MM.1S (cell line): Measurements from ENCODE around the gene LRRC4C.

Experiments
- DNase-seq: peaks from one replicate; pipeline ENCODE4 v3.0.0-alpha.2; 2015
- H2AFZ ChIP-seq: fragments of 300-600 bp; sonication (generic); 2 replicates; pipeline ENCODE4 v1.6.0; 2016; ENCODE audit warnings: antibody characterized with exemption, low read length
- H3F3A ChIP-seq: fragments of 300-600 bp; sonication (generic); 2 replicates; pipeline ENCODE4 v1.6.1; 2016; ENCODE audit warnings: mild to moderate bottlenecking, antibody characterized with exemption, low read length, moderate library complexity, mixed read lengths; ENCODE audit not compliant: insufficient read depth
- H3K27ac ChIP-seq: fragments of 300-600 bp; sonication (generic); 2 replicates; pipeline ENCODE4 v1.5.1; 2016; ENCODE audit warnings: mild to moderate bottlenecking, low read length
- H3K27me3 ChIP-seq: fragments of 300-600 bp; sonication (generic); replicated peaks from 2 replicates; pipeline ENCODE4 v1.6.0; 2016; ENCODE audit warnings: low read length; ENCODE audit not compliant: insufficient read depth
- H3K36me3 ChIP-seq: fragments of 300-600 bp; sonication (generic); replicated peaks from 2 replicates; pipeline ENCODE4 v1.6.1; 2016; ENCODE audit warnings: mild to moderate bottlenecking, low read length, mixed read lengths; ENCODE audit not compliant: insufficient read depth
- H3K4me1 ChIP-seq: fragments of 300-600 bp; sonication (generic); 2 replicates; pipeline ENCODE4 v1.6.1; 2016; ENCODE audit warnings: low read length, mixed read lengths
- H3K4me2 ChIP-seq: fragments of 300-600 bp; sonication (generic); 2 replicates; pipeline ENCODE4 v1.6.0; 2016; ENCODE audit warnings: low read depth, low read length
- H3K4me3 ChIP-seq: fragments of 300-600 bp; sonication (generic); 2 replicates; pipeline ENCODE4 v1.5.1; 2016; ENCODE audit warnings: low read length, mixed read lengths
- H3K79me2 ChIP-seq: fragments of 300-600 bp; sonication (generic); 2 replicates; pipeline ENCODE4 v1.6.1; 2016; ENCODE audit warnings: mixed run types, low read length, mixed read lengths
- H3K9ac ChIP-seq: fragments of 300-600 bp; sonication (generic); 2 replicates; pipeline ENCODE4 v1.6.1; 2016; ENCODE audit warnings: low read length, mixed read lengths
- H3K9me2 ChIP-seq: fragments of 300-600 bp; sonication (generic); replicated peaks from 2 replicates; pipeline ENCODE4 v1.6.1; 2016; ENCODE audit warnings: mild to moderate bottlenecking, low read length, mixed read lengths; ENCODE audit not compliant: insufficient read depth
- H3K9me3 ChIP-seq: fragments of 300-600 bp; sonication (generic); replicated peaks from 2 replicates; pipeline ENCODE4 v1.6.1; 2016; ENCODE audit warnings: mild to moderate bottlenecking, low read length, mixed read lengths; ENCODE audit not compliant: insufficient read depth
- H4K20me1 ChIP-seq: fragments of 300-600 bp; sonication (generic); 2 replicates; pipeline ENCODE4 v1.6.1; 2016; ENCODE audit warnings: mild to moderate bottlenecking, low read length, moderate library complexity, mixed read lengths; ENCODE audit not compliant: insufficient read depth
- CTCF ChIP-seq: fragments of 300-600 bp; sonication (generic); IDR thresholded peaks from 2 replicates; pipeline ENCODE4 v1.5.1; 2016; ENCODE audit warnings: antibody characterized with exemption, low read length, mixed read lengths
- EZH2 ChIP-seq: fragments of 300-600 bp; sonication (generic); optimal IDR thresholded peaks from 2 replicates; pipeline ENCODE3; 2017; ENCODE audit warnings: low read depth, mild to moderate bottlenecking, antibody characterized with exemption, low read length, mixed read lengths
- EZH2phosphoT487 ChIP-seq: fragments of 300-600 bp; sonication (generic); IDR thresholded peaks from 2 replicates; pipeline ENCODE4 v1.6.1; 2018; ENCODE audit warnings: antibody characterized with exemption, low read length

LRRC4C gene

DNA sequence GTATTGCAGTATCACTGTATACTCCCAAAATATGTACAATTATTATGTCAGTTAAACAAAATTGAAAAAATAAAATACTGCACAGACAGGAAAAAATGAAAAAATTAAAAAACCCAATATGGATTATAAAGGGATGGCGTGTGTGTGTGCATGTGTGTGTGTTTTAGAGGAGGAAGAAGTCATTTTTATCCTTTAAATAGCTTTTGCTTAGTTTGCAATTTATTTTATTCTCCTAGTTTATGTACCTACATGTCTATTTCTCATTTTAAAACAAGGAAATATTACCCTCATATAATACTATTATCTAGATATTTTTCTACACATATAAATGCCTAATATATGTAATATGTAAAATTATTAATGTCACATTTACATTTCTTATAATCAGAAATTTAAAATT lies 1144.3 kb downstream of the LRRC4C start:
- Histone ChIP-seq H3K27me3 (no peaks in the 10 kb centered on the region), H3K36me3 (no peaks in the 10 kb centered on the region), H3K4me3 (no peak overlapping the region), H3K9me2 (no peaks in the 10 kb centered on the region), H3K27ac (no peak overlapping the region), H3K9me3 (no peaks in the 10 kb centered on the region), H3K9ac (no peak overlapping the region), H3K4me1 (no peaks in the 10 kb centered on the region), H4K20me1 (no peaks in the 10 kb centered on the region), H3K4me2 (no peak overlapping the region), H3K79me2 (no peaks in the 10 kb centered on the region), H3F3A (no peaks in the 10 kb centered on the region), H2AFZ (no peak overlapping the region)
- no peak for TF ChIP-seq EZH2phosphoT487
- TF ChIP-seq CTCF = no peak
- TF ChIP-seq EZH2 = no peak
- no peak for DNase-seq

GRCh38 chr11:40314327-40314726 lies 1145.1 kb downstream of the LRRC4C start:
- Histone ChIP-seq H4K20me1 (no peaks in the 10 kb centered on the region), H3K27ac (no peak overlapping the region), H3K4me3 (no peak overlapping the region), H3K9me2 (no peaks in the 10 kb centered on the region), H3K27me3 (no peaks in the 10 kb centered on the region), H3K79me2 (no peaks in the 10 kb centered on the region), H3K9me3 (no peaks in the 10 kb centered on the region), H2AFZ (no peak overlapping the region), H3K4me2 (no peak overlapping the region), H3K36me3 (no peaks in the 10 kb centered on the region), H3K9ac (no peak overlapping the region), H3F3A (no peaks in the 10 kb centered on the region), H3K4me1 (no peaks in the 10 kb centered on the region)
- TF ChIP-seq CTCF = no peak
- TF ChIP-seq EZH2 = no peak
- no peak for TF ChIP-seq EZH2phosphoT487
- no peak for DNase-seq

- no peak overlapping the region for H2AFZ ChIP-seq
- H3K36me3 ChIP-seq = no peaks in the 10 kb centered on the region
- no peaks in the 10 kb centered on the region for H3F3A ChIP-seq
- H4K20me1 ChIP-seq = no peaks in the 10 kb centered on the region
- H3K27ac ChIP-seq = no peak overlapping the region
- H3K27me3 ChIP-seq = no peaks in the 10 kb centered on the region
- TF ChIP-seq EZH2 (no peak), CTCF (peak; percentile 60)
- no peaks in the 10 kb centered on the region for H3K79me2 ChIP-seq
- DNase-seq = peak; percentile 34
- H3K9me2 ChIP-seq = no peaks in the 10 kb centered on the region
- H3K4me1 ChIP-seq = no peaks in the 10 kb centered on the region
- no peak overlapping the region for H3K4me2 ChIP-seq
- H3K9ac ChIP-seq = no peak overlapping the region
- H3K4me3 ChIP-seq = no peak overlapping the region
- no peaks in the 10 kb centered on the region for H3K9me3 ChIP-seq
Measured at GRCh38 chr11:40306938-40307548, 1152.4 kb downstream of the LRRC4C start.
